ENCODE measurements around the gene TAF4B.
"Not testable (repeated sequence)": the region's sequence is repeated elsewhere in the genome, so short reads cannot be mapped to it uniquely, and the experiment has no call there.

TAF4B gene

DNA sequence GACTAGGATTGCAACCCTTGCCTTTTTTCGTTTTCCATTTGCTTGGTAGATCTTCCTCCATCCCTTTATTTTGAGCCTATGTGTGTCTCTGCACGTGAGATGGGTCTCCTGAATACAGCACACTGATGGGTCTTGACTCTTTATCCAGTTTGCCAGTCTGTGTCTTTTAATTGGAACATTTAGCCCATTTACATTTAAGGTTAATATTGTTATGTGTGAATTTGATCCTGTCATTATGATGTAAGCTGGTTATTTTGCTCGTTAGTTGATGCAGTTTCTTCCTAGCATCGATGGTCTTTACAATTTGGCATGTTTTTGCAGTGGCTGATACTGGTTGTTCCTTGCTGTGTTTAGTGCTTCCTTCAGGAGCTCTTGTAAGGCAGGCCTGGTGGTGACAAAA, 16.1 kb downstream of the TAF4B start:
- not testable (repeated sequence) for DNase-seq

DNA sequence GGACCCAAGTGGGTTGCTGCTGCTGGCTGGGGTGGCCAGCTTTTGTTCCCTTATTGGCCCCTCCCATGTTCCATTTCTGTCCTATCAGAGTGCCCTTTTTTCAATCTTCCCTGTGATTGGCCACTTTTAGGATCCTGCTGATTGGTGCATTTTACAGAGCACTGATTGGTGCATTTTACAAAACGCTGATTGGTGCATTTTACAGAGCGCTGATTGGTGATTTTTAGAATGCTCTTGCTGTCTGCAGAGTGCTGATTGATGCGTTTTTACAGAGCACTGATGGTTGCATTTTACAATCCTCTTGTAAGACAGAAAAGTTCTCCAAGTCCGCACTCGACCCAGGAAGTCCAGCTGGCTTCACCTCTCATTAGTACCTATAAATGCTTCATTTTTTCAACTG, 19.2 kb downstream of the TAF4B start:
- DNase-seq = not testable (repeated sequence)

DNA sequence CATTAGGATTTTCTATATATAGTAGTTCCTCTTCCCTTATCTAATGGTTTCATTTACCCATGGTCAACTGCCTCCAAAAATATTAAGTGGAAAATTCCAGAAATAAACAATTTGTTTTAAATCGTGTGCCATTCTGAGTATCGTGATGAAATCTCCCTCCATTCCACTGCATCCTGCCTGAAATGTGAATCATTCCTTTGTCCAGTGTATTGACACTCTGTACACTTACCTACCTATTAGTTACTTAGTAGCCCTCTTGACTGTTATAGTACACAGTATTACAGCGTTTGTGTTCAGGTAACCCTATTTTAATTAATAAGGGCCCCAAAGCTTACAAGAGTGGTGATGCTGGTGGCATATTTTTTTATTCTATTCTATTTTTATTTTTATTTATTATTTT, 26.2 kb downstream of the TAF4B start:
- no peak for DNase-seq

DNA sequence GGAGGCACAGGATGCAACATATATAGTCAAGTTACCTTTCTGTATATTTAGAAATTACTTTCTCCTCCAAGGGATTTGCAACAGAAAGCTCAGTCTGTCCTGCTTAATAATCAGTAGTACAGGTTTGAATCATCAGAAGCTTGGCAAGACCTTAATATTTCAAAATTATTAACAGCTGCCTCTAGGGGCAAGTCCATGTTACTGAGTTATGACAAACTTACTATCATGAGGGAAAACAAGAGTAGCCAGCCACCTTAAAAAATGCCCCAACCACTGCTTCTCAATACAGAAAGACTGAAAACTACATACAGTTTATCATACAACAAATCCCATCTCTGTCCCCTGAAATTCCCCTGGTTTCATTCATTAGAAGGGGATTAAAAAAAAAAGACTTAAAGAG, 28.6 kb downstream of the TAF4B start:
- DNase-seq = not testable (repeated sequence)

- DNase-seq = no peak
Observed at GRCh38 chr18:26255695-26256622, 29.7 kb downstream of the TAF4B start.

- no peak for DNase-seq
Observed at GRCh38 chr18:26258711-26259110, 32.5 kb downstream of the TAF4B start.

GRCh38 chr18:26259416-26259815, 33.2 kb downstream of the TAF4B start:
- not testable (repeated sequence) for DNase-seq

- no peak for DNase-seq
Observed at GRCh38 chr18:26262156-26262555, 35.9 kb downstream of the TAF4B start.

- no peak for DNase-seq
Observed at GRCh38 chr18:26267357-26267930, 41.2 kb downstream of the TAF4B start.

- DNase-seq = no peak
Observed at GRCh38 chr18:26268454-26268853, 42.2 kb downstream of the TAF4B start.

DNA sequence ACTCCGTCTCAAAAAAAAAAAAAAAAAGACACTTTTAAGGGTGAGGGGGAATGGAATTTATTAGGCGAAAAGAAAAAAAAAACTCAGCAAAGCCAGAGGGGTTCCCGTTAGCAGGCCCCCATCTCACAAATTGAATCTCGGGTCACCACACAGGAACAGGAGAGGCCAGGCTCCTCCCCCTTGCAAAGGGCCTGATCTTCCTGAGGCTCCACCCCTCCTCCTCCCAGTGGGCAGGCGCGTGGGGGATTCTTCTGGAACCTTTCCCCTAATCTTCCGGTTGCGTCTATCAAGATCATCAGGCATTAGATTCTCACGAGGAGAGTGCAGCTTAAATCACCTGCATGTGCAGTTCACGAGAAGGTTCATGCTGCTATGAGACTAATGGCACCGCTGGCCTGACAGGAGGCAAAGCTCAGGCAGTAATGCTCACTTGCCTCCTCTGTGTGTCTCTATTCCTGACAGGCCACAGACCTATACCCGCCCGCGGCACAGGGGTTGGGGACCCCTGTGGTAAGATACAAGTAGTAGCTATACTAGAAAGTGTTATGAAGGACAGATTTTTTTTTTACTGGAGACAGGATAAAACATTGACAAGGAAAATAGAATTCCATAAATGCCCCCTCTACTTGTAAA, 45.8 kb downstream of the TAF4B start:
- no peak for DNase-seq

- DNase-seq = no peak
Observed at GRCh38 chr18:26277374-26277773, 51.1 kb downstream of the TAF4B start.

- DNase-seq = no peak
Observed at GRCh38 chr18:26279428-26279827, 53.2 kb downstream of the TAF4B start.

- no peak for DNase-seq
Observed at GRCh38 chr18:26286008-26286407, 59.8 kb downstream of the TAF4B start.

GRCh38 chr18:26287644-26288043, 61.4 kb downstream of the TAF4B start:
- no peak for DNase-seq

DNA sequence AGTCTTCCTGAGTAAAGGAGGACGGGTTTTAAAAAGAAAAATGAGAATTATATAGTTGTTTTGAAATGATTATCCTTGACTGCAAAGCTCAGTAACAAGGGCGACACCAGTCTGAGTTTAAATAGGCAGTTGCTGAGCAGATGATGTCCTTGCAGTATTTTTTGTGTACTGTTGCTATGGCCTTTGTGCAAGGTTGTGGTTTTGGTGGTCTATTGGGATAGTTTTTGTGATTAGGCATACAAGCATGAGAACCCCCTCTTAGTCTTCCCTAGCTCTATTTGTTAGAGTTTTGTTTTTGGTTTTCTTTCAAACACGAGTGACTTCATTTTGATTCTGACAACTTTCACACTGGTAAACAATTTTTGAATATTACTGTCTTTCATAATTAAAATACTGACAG, 64.1 kb downstream of the TAF4B start:
- no peak for DNase-seq

- DNase-seq = no peak
Observed at GRCh38 chr18:26293982-26294381, 67.7 kb downstream of the TAF4B start.

DNA sequence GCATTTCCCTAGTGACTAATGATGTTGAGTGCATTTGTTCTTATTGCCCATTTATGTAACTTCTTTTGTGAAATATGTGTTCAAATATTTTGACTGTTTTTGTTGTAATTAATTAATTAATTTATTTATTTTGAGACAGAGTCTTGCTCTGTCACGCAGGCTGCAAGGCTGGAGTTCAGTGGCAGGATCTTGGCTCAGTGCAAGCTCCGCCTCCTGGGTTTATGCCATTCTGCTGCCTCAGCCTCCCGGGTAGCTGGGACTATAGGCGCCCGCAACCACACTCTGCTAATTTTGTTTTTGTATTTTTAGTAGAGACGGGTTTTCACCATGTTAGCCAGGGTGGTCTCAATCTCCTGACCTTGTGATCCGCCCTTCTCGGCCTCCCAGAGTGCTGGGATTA, 71.9 kb downstream of the TAF4B start:
- DNase-seq = no peak

- DNase-seq = no peak
Observed at GRCh38 chr18:26301681-26302080, 75.4 kb downstream of the TAF4B start.

- DNase-seq = not testable (repeated sequence)
Observed at GRCh38 chr18:26303222-26303621, 77.0 kb downstream of the TAF4B start.

DNA sequence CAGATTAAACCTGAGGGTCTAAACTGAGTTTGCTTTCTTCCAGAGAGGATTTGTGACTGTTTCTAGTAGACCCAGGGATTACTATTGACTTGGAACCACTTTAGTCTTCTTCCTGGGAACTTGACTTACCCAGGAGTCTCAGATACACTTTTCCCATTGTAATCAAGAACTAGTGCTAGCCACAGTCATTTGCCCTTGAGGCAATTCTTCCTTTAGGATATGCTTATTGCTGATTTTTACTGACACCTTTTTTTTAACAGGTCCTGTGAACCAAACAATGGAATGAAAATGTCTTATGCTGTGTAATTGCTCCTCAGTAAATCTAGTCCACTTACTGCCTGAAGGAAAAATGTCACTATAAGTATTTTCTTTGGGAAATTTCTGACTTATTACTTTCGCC, 78.3 kb downstream of the TAF4B start:
- DNase-seq = no peak

GRCh38 chr18:26307161-26307773, 81.0 kb downstream of the TAF4B start:
- no peak for DNase-seq

GRCh38 chr18:26309281-26309680, 83.0 kb downstream of the TAF4B start:
- DNase-seq = no peak

- no peak for DNase-seq
Observed at GRCh38 chr18:26312199-26312598, 86.0 kb downstream of the TAF4B start.

Measured in activated gamma-delta T cell treated with Interleukin-2 at 50 U/mL for 16 hours (primary cell).